GM12878 (cell line): ENCODE data around the gene CENPE.

Experiments
- ASH2L ChIP-seq: fragments of 300-600, 200-600 bp; sonication (generic); IDR thresholded peaks from 2 replicates; pipeline ENCODE4 v1.6.1; 2017; ENCODE audit warnings: low read depth, mild to moderate bottlenecking, borderline replicate concordance
- CREB1 ChIP-seq: IDR thresholded peaks from 2 replicates; pipeline ENCODE4 v1.6.1; 2012; ENCODE audit warnings: low read depth, mild to moderate bottlenecking, inconsistent platforms
- FOXM1 ChIP-seq: IDR thresholded peaks from 2 replicates; pipeline ENCODE4 v1.6.1; 2012; ENCODE audit warnings: low read depth, mild to moderate bottlenecking, inconsistent platforms, low read length, moderate library complexity
- JUNB ChIP-seq: IDR thresholded peaks from 2 replicates; pipeline ENCODE4 v1.6.1; 2016; ENCODE audit warnings: antibody characterized with exemption, mild to moderate bottlenecking
- POLR2AphosphoS2 ChIP-seq: IDR thresholded peaks from 2 replicates; pipeline ENCODE4 v1.6.1; 2011; ENCODE audit warnings: low read depth, mild to moderate bottlenecking, low read length, improper control_type of control experiment, moderate library complexity
- RFX5 ChIP-seq: IDR thresholded peaks from 2 replicates; pipeline ENCODE4 v1.6.1; 2011; ENCODE audit warnings: low read depth, low read length, improper control_type of control experiment
- SIN3A ChIP-seq: IDR thresholded peaks from 2 replicates; pipeline ENCODE4 v1.6.1; 2012; ENCODE audit warnings: low read depth, low read length, improper control_type of control experiment
- SP1 ChIP-seq: IDR thresholded peaks from one replicate; pipeline ENCODE4 v1.6.1; 2011; ENCODE audit warnings: low read depth, low read length
- TF ChIP-seq, protein P1 (sequence below), 3 experiments: IDR thresholded peaks in 2 of 3; conservative IDR thresholded peaks in 1 of 3; 2 replicates each; pipeline ENCODE4 v1.5.1; 2011; ENCODE audit warnings: low read depth in 3 of 3, low read length in 3 of 3, mild to moderate bottlenecking in 3 of 3, control low read depth in 2 of 3, moderate library complexity in 2 of 3, inconsistent platforms in 1 of 3, mixed read lengths in 1 of 3; ENCODE audit not compliant: control insufficient read depth in 2 of 3, insufficient read depth in 1 of 3; ENCODE audit errors: extremely low read depth in 1 of 3

DNA sequence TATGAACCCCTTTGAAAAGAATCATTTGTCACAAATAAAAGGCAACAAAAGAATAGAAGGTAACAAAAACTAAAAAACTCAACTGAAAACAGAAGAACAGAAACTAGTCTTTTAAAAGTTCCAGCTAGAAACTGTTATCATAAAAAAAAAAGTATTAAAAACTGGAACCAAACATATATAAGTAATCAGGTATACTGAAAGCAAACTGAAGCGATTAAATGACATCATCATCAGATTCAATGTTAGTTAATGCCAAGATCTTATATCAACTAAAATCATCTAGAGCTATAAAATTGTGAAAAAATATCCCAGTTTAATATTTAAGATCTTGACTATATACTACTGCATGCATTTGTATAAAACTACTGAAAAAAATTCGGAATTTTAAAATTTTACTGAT lies 36.0 kb downstream of the CENPE start:
- TF ChIP-seq SP1 = no peak
- TF ChIP-seq SIN3A = no peak
- no peak for TF ChIP-seq ASH2L
- no peak for TF ChIP-seq RFX5
- no peak for TF ChIP-seq POLR2AphosphoS2
- no peak for TF ChIP-seq FOXM1
- TF ChIP-seq, protein P1, sequence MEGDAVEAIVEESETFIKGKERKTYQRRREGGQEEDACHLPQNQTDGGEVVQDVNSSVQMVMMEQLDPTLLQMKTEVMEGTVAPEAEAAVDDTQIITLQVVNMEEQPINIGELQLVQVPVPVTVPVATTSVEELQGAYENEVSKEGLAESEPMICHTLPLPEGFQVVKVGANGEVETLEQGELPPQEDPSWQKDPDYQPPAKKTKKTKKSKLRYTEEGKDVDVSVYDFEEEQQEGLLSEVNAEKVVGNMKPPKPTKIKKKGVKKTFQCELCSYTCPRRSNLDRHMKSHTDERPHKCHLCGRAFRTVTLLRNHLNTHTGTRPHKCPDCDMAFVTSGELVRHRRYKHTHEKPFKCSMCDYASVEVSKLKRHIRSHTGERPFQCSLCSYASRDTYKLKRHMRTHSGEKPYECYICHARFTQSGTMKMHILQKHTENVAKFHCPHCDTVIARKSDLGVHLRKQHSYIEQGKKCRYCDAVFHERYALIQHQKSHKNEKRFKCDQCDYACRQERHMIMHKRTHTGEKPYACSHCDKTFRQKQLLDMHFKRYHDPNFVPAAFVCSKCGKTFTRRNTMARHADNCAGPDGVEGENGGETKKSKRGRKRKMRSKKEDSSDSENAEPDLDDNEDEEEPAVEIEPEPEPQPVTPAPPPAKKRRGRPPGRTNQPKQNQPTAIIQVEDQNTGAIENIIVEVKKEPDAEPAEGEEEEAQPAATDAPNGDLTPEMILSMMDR (IDR thresholded peaks at IDR 0.05 in 2 of 3, conservative IDR thresholded peaks at IDR 0.05 in 1 of 3; ENCODE audit: control insufficient read depth in 2 of 3, extremely low read depth in 1 of 3, insufficient read depth in 1 of 3, low read depth in 3 of 3, low read length in 3 of 3) = no peak
- TF ChIP-seq CREB1 = no peak
- TF ChIP-seq JUNB = no peak
